DND-41 (cell line): ENCODE results near the gene SUN3.

Source experiments
- EZH2 ChIP-seq: IDR thresholded peaks from 3 replicates; pipeline ENCODE4 v1.6.1; 2012; ENCODE audit warnings: borderline replicate concordance, low read depth, mild to moderate bottlenecking, moderate library complexity, low read length, inconsistent platforms; ENCODE audit not compliant: severe bottlenecking
- TF ChIP-seq, protein P1 (sequence below): IDR thresholded peaks from 2 replicates; pipeline ENCODE4 v1.5.1; 2012; ENCODE audit warnings: borderline replicate concordance, low read length, moderate library complexity, mild to moderate bottlenecking; ENCODE audit not compliant: poor library complexity, severe bottlenecking; ENCODE audit errors: extremely low read depth

DNA sequence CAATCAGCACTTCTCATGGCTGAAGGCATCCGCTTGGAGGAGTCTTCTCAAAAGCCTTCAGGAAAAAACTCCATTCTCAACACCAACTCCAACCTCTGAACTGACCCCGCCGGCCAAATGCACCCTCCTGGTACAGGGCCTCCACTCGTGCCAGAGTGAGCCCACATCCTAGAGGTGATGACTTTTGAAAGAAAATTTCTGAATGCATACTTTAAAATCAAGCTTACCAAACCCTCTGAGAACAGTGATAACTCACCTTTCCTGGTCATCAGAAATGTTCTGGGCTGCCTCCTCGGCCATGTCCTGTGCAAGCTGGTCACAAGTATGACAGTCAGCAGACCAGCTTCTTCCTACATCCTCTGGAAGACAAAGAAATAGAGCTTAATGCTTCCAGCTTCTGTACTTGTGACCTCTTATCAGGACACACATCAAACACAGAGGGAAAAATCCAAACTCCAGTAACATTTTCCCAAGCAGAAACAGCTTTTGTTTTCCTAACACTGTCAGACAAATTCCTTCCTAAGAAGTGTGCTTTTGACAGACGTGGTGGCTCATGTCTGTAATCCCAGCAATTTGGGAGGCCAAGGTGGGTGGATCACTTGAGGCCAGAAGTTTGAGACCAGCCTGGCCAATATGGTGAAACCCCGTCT lies 80.6 kb downstream of the SUN3 start, which contains the start of gene PKD1L1:
- TF ChIP-seq, protein P1, sequence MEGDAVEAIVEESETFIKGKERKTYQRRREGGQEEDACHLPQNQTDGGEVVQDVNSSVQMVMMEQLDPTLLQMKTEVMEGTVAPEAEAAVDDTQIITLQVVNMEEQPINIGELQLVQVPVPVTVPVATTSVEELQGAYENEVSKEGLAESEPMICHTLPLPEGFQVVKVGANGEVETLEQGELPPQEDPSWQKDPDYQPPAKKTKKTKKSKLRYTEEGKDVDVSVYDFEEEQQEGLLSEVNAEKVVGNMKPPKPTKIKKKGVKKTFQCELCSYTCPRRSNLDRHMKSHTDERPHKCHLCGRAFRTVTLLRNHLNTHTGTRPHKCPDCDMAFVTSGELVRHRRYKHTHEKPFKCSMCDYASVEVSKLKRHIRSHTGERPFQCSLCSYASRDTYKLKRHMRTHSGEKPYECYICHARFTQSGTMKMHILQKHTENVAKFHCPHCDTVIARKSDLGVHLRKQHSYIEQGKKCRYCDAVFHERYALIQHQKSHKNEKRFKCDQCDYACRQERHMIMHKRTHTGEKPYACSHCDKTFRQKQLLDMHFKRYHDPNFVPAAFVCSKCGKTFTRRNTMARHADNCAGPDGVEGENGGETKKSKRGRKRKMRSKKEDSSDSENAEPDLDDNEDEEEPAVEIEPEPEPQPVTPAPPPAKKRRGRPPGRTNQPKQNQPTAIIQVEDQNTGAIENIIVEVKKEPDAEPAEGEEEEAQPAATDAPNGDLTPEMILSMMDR = no peak
- no peak for TF ChIP-seq EZH2
